ENCODE results near the gene GRAP. TPM values are rescaled to one million over a fixed set of nuclear protein-coding genes. Genes with fewer than 3 reads are reported as not detected.

The GRAP gene
- polyA plus RNA-seq, 3 donors: 5.0 to 7.6 (median 5.7) TPM

DNA sequence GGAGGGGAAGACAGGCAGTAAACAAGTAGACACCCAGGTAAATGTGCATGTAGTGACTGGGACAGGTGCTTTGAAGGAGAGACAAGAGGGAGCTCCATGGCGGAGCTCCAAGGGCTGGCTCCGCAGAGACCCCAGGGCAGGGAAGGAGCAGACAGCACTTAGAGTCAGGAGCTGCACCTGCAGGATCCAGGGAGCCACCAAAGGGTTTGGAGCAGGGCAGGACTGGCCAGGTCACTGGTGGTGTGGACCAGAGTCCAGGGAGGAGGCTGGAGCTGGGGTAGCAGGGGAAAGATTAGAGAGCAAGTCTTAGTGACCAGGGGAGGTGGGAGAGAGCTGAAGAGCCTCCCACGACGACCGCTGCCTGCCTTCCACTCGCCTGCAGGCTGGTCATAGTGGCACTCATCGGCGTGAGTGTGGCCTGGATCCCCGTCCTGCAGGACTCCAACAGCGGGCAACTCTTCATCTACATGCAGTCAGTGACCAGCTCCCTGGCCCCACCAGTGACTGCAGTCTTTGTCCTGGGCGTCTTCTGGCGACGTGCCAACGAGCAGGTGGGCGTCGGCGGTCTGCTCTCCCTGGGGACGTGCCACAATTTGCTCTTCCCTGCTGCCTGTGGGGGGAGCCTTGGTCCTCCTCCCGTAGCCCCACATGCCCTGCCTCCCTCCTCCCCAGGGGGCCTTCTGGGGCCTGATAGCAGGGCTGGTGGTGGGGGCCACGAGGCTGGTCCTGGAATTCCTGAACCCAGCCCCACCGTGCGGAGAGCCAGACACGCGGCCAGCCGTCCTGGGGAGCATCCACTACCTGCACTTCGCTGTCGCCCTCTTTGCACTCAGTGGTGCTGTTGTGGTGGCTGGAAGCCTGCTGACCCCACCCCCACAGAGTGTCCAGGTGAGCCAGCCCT lies 27.5 kb downstream of the GRAP start:
- no peak for DNase-seq (ENCODE audit: low read depth in 3 of 3, low spot score in 2 of 3)

DNA sequence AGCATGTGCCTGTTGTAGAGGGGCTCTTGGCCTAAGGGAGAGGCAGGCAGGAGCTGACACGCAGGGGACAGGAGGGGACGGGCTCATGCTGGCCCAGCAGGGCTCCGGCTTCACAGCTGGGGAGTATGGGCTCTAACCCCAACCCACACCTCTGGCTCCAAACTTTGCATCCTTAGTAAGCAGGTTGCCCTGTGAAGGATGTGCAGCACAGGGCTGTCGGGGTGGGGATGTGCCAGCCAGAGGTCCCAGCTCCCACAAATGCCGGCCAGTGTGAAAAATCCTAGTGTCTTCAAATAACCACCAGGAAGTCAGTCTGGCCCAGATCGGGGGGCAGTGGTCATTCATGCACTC lies 28.2 kb downstream of the GRAP start:
- DNase-seq (ENCODE audit: low read depth in 3 of 3, low spot score in 2 of 3): no peak

GRCh38 chr17:19017804-19018599 lies 28.8 kb downstream of the GRAP start:
- no peak for DNase-seq (ENCODE audit: low read depth in 3 of 3, low spot score in 2 of 3)

DNA sequence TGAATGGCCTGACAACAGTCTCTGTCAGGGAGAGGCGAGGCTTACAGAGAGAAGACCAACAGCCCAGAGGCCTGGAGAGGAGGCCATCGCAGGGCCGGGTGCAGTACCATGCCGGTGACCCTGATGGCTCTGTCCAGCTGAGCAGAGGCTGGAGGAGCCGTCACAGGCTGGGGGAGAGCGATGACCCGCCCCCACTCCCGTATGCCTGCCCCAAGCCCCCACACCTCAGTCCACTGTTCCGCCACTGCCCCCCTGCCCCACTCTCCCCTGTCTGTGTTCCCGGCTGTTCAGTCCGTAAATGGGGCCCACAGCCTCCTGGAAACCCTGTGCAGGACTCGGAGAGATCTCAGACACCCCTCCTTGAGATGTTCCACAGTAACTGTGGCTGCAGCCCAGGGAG lies 29.4 kb downstream of the GRAP start:
- no peak for DNase-seq (ENCODE audit: low read depth in 3 of 3, low spot score in 2 of 3)

GRCh38 chr17:19016881-19017280 lies 29.9 kb downstream of the GRAP start:
- no peak for DNase-seq (ENCODE audit: low read depth in 3 of 3, low spot score in 2 of 3)

DNA sequence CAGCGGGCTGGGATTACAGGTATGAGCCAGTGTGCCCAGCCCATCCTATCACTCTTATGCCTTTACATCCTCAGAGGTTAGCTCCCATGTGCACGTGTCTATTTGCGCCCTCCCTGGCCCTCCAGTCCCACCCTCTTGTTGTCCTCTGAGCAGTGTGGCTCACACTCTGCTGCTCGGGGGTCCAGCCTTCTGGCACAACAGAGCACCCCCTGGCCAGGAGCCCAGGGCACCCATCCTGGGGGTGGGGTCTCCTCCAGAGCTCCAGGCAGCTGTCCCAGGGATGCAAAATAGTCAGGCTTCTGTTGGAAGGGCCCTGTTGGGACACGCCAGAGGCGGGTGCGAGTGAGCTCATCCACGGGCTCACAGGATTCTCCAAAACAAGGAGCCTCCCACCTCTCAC lies 30.5 kb downstream of the GRAP start:
- DNase-seq (ENCODE audit: low read depth in 3 of 3, low spot score in 2 of 3): no peak

DNA sequence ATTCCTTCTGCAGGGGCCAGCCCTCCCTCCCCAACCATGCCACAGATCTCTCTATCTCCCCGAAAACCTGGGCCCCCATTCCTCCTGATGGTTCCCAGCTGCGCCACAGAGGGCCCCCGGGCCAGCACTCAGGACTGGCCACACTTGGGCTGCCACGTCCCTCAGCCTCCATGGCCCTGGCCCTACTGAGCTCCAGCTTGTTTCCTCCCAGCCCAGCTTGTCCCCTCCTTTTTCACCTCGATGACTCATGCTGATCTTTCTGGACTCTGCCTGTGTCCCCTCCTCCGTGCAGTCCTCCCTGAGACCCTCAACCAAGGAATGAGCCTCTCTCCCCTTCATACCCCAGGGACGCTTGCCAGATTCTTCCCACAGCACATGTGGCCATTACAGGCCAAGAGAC lies 31.3 kb downstream of the GRAP start:
- no peak for DNase-seq (ENCODE audit: low read depth in 3 of 3, low spot score in 2 of 3)

- no peak for DNase-seq (ENCODE audit: low read depth in 3 of 3, low spot score in 2 of 3)
These were observed 32.0 kb downstream of the GRAP start for GRCh38 chr17:19014628-19015215.

- no peak for DNase-seq (ENCODE audit: low read depth in 3 of 3, low spot score in 2 of 3)
These were observed 32.7 kb downstream of the GRAP start for GRCh38 chr17:19013806-19014627.

GRCh38 chr17:19013226-19013625 lies 33.5 kb downstream of the GRAP start:
- no peak for DNase-seq (ENCODE audit: low read depth in 3 of 3, low spot score in 2 of 3)

DNA sequence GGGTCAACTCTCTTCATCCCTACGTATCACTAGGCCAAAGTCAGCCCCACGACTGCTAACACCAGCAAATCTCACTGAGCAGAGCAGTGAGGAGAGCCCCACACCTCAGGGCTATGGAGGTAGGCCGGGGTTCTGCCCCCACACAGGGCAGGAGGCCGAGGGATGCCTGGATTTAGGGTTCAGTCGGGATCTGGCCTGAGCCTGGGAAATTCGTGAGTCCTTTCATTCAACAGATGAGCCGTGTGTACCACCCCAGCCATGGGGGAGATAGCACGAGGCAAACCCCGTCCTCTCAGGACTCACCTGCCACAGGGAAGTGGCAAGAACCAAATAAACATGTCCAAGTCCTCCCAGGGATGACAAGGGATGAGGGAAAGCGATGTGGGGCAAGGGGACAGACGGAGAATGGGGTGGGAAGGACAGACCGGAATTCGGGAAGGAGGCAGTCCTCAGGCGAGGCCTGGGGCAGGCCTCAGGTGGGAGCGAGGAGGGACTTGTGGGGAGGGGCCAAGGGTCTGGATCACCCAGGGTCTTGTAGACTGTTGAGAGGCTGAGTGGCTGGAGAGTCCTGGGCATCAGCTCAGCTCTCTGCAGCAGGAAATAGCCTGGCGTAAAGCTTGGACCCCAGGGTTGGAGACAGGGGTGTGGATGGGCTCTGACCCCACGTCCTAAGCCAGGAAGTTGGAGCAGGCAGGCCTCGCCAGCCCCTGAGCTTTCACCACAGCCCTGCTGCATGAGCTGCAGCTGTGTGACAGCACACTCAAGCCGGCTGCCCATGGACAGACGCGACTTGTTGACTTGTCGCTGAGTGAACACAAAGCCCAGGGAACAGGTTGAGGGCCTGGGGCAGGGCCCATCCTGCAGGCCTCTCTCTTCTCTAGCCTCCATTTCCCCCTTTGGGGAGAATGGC lies 34.3 kb downstream of the GRAP start:
- DNase-seq (ENCODE audit: low read depth in 3 of 3, low spot score in 2 of 3): no peak

- DNase-seq (ENCODE audit: low read depth in 3 of 3, low spot score in 2 of 3): no peak
These were observed 35.2 kb downstream of the GRAP start for GRCh38 chr17:19011581-19011980.

DNA sequence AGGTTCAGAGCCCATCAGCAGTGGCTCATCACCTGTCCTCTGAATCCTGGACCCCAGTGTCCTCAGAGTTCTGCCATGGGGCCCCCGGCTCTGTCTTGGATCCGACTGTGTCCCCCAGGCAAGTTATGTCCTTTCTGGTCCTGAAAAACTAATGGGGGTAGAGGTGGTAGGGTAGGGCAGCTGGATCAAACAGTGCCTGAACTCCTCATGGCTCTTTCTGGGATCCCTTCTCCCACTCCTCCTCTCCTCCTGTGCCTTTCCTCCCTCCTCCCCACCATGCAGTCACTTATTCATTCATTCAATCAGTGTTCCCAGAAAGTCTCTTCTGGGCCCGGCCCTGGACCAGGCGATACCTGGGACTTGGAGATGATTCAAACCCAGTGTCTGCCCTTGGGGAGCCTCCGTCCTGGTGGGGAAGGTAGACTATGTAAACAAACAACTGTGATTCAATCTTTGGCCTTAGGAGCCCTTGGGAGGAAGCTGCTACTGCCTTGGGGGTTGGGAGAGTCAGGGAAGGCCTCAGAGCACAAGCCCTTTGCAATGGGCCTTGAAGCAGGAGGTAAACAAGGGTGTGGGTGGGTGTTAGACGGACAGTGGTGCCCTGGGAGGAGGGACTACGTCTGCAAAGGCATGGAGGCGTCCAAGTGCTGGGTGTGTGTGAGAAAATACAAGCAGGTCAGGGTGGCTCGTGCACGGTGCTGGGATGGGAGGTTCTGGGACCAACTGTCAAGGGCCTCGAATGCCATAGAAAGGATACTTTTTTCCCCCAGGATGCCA lies 35.8 kb downstream of the GRAP start:
- no peak for DNase-seq (ENCODE audit: low read depth in 3 of 3, low spot score in 2 of 3)

DNA sequence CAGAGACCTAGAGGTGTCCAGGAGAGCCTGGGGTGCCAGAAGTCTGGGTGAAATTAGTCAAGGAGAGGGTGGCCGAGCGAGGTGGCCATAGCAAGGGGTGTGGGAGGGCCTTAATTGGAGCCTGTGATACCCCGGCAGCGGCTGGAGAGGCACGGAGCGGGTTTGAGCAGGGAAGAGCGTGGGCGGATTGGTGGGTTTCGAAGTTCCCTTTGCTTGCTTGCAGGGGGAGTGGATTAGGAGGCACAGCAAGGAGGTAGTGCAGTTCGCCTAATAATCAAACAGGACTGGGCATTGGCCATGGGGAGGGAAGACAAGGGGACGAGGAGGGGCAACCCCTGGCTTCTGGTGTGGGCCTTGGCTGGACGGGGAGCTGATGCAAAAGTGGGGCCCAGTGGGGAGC lies 36.8 kb downstream of the GRAP start:
- DNase-seq (ENCODE audit: low read depth in 3 of 3, low spot score in 2 of 3): no peak

GRCh38 chr17:19006698-19007097 lies 40.1 kb downstream of the GRAP start:
- DNase-seq (ENCODE audit: low read depth in 3 of 3, low spot score in 2 of 3): no peak

GRCh38 chr17:19005789-19006430 lies 40.8 kb downstream of the GRAP start:
- DNase-seq (ENCODE audit: low read depth in 3 of 3, low spot score in 2 of 3): no peak

GRCh38 chr17:19005137-19005773 lies 41.5 kb downstream of the GRAP start:
- no peak for DNase-seq (ENCODE audit: low read depth in 3 of 3, low spot score in 2 of 3)
